HG02623 (cell line): ENCODE results near the gene ULK1.

Experiments used
- ATAC-seq: cut with Tn5 transposase; IDR thresholded peaks from one replicate; pipeline ENCODE4 v1.9.1; 2021; ENCODE audit warnings: moderate library complexity; ENCODE audit not compliant: unreplicated experiment

The ULK1 gene

DNA sequence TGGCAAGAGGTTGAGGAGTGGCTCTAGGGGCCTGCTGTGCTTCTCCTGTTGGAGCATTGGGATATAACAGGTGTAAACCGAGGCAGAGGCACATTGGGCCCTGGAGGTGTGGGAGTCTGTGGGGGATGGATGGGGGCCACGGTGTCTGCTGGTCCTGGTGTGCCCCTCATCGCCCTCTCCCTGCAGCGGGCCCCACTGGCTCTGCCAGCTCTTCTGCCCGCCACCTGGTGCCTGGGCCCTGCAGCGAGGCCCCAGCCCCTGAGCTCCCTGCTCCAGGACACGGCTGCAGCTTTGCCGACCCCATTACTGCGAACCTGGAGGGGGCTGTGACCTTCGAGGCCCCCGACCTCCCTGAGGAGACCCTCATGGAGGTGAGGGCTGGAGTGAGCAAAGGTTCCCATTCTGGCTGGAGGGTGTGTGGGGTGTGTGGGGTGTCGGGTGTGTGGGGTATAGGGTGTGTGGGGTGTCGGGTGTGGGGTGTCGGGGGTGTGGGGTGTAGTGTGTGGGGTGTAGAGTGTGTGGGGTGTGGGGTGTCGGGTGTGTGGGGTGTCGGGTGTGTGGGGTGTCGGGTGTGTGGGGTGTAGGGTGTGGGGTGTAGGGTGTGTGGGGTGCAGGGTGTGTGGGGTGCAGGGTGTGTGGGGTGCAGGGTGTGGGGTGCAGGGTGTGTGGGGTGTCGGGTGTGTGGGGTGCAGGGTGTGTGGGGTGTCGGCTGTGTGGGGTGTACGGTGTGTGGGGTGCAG is 24.1 kb downstream of the ULK1 start:
- ATAC-seq: no peak

- ATAC-seq: no peak
Measured at GRCh38 chr12:131919051-131919347, 24.6 kb downstream of the ULK1 start.

DNA sequence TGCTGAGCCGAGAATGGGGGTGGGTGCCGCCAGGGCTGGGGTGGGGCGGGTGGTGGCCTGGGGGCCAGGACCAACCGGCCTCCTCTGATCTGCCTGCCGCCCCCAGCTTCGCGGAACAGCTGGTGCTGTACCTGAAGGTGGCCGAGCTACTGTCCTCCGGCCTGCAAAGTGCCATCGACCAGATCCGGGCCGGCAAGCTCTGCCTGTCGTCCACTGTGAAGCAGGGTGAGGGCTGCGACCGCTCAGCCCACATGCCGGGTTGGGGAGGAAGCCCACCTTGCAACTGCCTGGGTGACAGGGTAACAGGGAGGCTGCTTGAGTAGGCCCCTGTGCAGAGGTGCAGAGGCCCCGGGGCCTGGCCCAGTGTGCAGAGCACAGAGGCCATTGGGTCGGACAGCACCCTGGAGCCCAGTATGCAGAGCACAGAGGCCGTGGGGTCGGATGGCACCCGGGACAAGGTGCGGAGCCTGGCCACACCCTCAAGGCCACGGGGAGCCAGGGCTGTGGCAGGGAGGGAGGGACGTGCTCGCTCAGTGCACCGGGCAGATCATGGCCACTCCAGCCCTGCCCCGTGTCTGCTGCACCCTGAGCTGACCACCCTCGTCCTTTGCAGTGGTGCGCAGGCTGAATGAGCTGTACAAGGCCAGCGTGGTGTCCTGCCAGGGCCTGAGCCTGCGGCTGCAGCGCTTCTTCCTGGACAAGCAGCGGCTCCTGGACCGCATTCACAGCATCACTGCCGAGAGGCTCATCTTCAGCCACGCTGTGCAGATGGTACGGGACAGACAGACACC is 25.1 kb downstream of the ULK1 start:
- no peak for ATAC-seq

DNA sequence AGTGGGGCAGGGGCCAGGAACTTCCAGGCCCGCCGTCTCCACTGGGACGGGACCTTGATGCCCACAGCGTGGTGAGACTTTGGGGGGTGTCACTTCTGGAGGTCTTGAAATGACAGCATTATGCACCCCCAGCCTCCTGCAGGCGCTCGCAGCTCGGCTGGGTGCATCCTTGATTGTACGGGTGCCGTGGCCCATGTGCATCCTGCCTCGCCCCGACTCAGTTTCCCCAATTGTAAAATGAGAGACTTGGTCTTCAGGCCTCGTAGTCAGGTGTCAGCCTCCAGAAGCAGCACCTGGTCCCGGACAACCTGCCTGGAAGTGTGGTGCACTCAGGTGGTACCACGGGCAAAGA is 25.7 kb downstream of the ULK1 start:
- ATAC-seq: no peak

DNA sequence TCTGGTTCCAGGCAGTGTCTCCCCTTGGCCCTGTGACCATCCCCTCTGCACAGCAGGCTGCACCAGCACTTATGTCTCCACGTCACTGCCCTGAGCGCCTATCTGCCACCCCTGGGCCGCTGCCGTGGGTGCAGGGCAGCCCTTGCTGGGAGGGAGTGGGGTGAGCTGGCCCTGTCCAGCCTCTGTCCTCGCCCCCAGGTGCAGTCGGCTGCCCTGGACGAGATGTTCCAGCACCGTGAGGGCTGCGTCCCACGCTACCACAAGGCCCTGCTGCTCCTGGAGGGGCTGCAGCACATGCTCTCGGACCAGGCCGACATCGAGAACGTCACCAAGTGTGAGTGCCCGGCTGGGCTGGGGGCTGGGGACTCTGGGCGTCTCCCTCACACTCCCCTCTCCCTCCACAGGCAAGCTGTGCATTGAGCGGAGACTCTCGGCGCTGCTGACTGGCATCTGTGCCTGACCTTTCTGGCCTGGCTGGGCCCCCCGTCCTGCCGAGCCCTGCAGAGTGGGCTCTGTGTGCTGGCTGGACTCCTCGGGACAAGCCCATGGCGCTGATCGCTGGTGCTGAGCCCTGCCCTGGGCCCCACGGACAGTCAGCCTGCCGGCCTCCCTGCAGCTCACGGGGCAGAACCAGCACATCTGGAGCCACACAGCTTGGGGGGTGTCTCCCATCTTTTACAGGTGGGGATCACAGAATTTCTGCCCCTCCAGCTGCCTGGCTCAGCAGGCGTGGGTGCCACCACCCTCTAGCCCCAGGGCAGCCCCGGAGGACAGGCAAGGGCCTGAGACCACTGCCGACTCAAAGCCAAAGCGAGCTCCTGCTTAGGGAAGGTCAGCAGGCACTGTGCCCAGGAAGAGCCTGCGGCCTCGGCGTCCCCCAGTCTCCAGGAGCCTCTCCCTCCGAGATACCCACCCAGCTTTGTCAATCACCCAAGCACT is 26.7 kb downstream of the ULK1 start:
- no peak for ATAC-seq

DNA sequence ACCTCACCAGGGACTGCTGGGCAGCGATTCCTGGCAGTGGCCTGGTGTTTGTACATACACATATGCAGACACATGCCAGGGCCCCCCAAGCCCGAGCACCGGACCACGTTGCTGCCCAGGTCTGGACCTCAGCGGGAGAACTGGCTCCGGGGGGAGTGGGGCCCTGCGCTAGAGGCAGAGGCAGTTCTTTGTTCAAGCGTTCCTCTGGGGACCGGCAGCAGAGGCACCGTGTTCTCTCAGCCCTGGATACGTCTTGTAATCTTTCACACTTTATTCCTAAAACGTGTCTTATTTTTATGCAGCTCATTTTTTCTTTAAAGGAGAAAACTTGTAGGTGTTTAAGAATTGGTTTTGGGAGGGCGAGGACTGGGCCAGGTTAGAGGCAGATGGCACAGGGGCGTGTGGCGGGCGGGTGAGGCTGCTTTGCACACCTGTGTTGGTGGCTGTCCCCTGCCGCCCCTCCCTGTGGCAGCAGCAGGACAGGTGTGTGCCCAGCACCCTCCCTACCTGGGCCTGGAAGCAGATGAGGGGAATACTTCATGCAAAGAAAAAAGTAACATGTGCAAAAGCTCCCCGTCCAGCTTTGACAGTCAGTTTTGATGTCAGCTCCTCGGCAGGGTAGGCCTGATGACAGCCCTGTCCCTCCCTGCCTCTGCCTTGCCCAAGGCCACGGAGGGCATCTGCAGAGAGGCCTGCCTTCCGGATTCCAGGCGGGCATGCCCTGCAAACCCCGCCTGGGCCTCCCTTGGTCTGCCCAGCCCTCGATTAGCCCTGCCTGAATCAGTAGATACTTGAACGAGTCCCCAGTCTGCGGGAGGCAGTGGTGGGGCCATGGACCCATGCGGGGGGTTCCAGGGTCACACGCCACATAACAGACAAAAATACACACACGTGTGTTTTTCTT is 27.7 kb downstream of the ULK1 start:
- ATAC-seq: no peak

GRCh38 chr12:131922772-131923171 is 28.4 kb downstream of the ULK1 start:
- no peak for ATAC-seq

- ATAC-seq: peak; percentile 72
Measured at GRCh38 chr12:131923260-131923659, 28.8 kb downstream of the ULK1 start.

- ATAC-seq: no peak
Measured at GRCh38 chr12:131927110-131928079, 33.0 kb downstream of the ULK1 start.

- ATAC-seq: no peak
Measured at GRCh38 chr12:131928080-131928710, 33.8 kb downstream of the ULK1 start.

DNA sequence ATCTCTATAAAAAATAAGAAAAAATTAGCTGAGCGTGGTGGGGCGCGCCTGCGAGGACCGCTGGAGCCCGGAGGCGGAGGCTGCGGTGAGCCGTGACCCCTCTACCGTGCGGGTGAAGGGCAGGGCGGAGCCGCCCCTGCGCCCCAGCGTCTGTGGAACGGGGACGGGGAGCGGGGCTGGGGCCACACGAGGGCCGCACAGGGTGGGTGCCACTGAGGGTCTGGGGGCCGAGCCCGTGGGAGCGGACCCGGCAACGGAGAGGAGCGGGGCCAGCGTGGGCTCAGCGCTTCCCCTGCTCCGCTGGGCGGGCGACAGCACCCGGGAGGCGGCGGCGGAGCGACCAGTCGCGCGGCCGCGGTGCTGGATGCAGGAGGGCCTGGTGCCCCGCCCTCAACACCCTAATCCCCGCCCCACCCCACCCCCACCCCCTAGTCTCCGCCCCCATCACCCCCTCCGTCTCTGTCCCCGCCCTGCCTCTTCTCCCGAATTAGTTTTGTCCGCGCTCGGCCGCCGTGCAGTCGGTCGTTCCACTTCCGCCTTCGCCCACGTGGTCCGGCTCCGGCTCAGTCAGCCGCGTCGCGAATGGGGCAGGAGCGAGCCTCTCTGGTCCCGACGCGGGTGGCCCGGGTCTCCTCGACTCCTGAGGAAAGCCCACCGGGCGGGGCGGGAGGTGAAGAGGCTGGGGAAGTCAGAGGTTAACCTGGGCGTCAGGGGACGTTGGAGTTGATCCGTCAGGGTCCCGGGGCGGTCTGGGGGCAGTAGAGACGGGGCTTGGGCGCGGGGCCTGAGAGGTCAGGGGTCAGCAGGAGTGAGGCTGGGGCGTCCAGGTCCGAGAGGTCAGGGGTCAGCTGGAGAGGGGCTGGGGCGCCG is 34.5 kb downstream of the ULK1 start, which contains the start of gene PUS1:
Gene PUS1, plus strand, starts transcription at position 566 of the 870 bp plus-strand sequence. CDS start 447 bp downstream, outside the sequence.
- ATAC-seq: peak; percentile 55

- ATAC-seq: peak; percentile 3
Measured at GRCh38 chr12:131929581-131930456, 35.4 kb downstream of the ULK1 start.

GRCh38 chr12:131930510-131930909 is 36.1 kb downstream of the ULK1 start:
- ATAC-seq: no peak

- no peak for ATAC-seq
Measured at GRCh38 chr12:131933387-131933786, 39.0 kb downstream of the ULK1 start.

DNA sequence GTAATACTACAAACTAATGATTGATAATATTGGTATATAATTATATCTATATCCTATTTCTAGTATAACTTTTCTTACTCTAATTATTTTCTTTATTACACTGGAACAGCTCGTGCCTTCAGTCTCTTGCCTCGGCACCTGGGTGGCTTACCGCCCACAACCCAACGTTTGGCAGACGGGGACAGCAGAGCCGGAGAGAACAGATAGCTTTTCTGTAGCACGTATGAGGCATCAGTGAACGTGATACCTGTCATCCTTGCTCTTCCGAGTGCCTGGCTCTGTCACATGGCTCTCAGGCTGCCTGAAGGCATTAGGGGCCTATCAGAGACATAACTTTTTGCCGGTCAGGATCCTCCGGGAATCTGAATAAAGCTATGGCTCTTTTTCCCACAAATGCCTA is 40.1 kb downstream of the ULK1 start:
- no peak for ATAC-seq

- ATAC-seq: no peak
Measured at GRCh38 chr12:131938082-131938481, 43.7 kb downstream of the ULK1 start.

- no peak for ATAC-seq
Measured at GRCh38 chr12:131939007-131939406, 44.6 kb downstream of the ULK1 start.
